Measurements from ENCODE around the gene PIK3CD. TPM values are rescaled to one million over a fixed set of nuclear protein-coding genes. Genes with fewer than 3 reads are reported as not detected.
A peak's percentile ranks its signal among the peaks of the same experiment; 100 is the strongest.

Gene PIK3CD
- total RNA-seq, 1 experiment from 2014 or later: 23.1 TPM

DNA sequence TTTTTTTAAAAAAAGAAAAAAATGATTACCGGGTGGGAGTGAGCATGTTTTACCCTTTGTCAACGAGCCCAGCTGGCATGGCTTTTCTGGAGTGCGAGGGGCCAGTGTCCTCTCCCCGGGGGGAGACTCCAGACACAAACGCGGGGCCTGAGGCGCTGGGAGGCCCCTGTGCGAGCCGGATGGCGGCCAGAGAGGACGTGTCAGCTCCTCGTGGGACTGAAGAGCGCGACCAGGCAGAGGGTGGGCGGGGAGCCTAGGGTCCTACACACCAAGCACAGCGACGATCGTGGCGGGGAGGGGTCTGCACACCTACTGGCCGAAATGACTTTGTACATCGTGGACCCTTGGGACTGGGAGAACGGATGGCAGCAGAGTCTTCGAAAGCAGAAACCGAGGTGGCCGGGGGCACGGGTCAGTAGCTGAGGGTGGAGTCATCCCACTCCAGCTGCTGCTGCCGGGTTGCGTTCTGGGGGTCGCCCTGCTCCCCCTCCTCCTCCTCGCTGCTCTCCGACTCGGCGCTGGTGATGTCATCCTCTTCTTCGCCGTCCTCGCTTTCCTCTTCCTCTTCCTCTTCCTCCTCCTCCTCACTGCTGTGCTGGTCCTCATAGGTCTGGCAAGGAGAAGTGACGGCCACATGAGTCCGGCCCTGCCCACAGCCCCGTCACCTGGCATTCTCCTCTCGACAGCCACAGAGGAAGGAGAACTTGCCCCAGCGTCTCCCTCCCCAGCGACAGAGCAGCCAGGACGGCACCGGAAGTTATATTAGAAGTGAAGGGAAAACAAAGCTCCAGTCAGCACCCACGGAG lies 78.8 kb downstream of the PIK3CD start:
- H3K36me3 Mint-ChIP-seq: peaks cover 61% of the 10 kb centered on the region
- H3K9me3 Mint-ChIP-seq: peaks cover 13% of the 10 kb centered on the region
- H3K4me3 Mint-ChIP-seq: no peak overlapping the region
- no peak for DNase-seq (ENCODE audit: low spot score)
- ChIA-PET CTCF (interaction anchor here (5.6 kb wide), 1 partner anchor 9 kb away, joined by 28 read pairs; no protein-coding TSS in a partner anchor), POLR2A (no interaction called here)
- no peaks in the 10 kb centered on the region for H3K4me1 Mint-ChIP-seq
- peak overlapping the region; percentile 41 for H3K27ac Mint-ChIP-seq
- TF ChIP-seq, protein P1, sequence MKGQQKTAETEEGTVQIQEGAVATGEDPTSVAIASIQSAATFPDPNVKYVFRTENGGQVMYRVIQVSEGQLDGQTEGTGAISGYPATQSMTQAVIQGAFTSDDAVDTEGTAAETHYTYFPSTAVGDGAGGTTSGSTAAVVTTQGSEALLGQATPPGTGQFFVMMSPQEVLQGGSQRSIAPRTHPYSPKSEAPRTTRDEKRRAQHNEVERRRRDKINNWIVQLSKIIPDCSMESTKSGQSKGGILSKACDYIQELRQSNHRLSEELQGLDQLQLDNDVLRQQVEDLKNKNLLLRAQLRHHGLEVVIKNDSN (CRISPR knock-in tag; IDR thresholded peaks at IDR 0.05): no peak
- TF ChIP-seq RELA (CRISPR knock-in tag; IDR thresholded peaks at IDR 0.05; ENCODE audit: borderline replicate concordance): no peak
- TF ChIP-seq, protein P2, sequence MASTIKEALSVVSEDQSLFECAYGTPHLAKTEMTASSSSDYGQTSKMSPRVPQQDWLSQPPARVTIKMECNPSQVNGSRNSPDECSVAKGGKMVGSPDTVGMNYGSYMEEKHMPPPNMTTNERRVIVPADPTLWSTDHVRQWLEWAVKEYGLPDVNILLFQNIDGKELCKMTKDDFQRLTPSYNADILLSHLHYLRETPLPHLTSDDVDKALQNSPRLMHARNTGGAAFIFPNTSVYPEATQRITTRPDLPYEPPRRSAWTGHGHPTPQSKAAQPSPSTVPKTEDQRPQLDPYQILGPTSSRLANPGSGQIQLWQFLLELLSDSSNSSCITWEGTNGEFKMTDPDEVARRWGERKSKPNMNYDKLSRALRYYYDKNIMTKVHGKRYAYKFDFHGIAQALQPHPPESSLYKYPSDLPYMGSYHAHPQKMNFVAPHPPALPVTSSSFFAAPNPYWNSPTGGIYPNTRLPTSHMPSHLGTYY (CRISPR knock-in tag; IDR thresholded peaks at IDR 0.05): no peak
- TF ChIP-seq ZNF317 (CRISPR knock-in tag; IDR thresholded peaks at IDR 0.05; ENCODE audit: borderline replicate concordance, low read depth): no peak
- TF ChIP-seq ZNF219 (CRISPR knock-in tag; IDR thresholded peaks at IDR 0.05; ENCODE audit: borderline replicate concordance): no peak
- TF ChIP-seq ELF4 (CRISPR knock-in tag; IDR thresholded peaks at IDR 0.05; ENCODE audit: low read depth): no peak
- no peak for TF ChIP-seq NFATC4 (CRISPR knock-in tag; IDR thresholded peaks at IDR 0.05)
- no peak for TF ChIP-seq CREM (CRISPR knock-in tag; IDR thresholded peaks at IDR 0.05)
- no peaks in the 10 kb centered on the region for H3K27me3 Mint-ChIP-seq (ENCODE audit: low read depth)
- no peak for ATAC-seq

DNA sequence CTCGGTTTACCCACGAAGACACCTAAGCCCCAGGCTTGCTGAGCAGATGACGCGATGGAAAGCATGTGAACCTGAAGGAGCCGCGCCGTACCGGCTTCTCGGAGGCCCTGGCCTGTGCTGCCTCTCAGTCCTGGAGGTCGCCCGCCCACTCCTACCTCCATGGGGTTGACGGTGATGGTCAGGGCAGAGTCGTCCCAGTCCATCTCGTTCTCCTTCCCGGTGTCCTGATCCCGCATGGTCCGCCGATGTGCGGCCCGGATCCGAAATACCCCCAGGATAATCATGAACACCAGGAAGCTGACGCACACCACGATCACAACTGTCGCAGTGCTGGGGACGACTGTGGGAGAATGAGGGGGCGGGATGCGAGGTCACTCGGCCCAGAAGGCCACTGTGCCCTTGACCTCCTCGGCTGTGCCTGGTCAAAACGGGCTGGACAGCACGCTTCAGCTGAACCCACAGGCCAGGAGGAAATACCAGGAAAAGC lies 79.6 kb downstream of the PIK3CD start:
- H3K27ac Mint-ChIP-seq: peak overlapping the region; percentile 41; the same call in 1 of the 2 replicates
- H3K36me3 Mint-ChIP-seq: peaks cover 69% of the 10 kb centered on the region
- H3K9me3 Mint-ChIP-seq: peaks cover 13% of the 10 kb centered on the region
- no peak for DNase-seq (ENCODE audit: low spot score)
- no peaks in the 10 kb centered on the region for H3K4me1 Mint-ChIP-seq
- H3K27me3 Mint-ChIP-seq (ENCODE audit: low read depth): no peaks in the 10 kb centered on the region
- POLR2A ChIA-PET: no interaction called here
- H3K4me3 Mint-ChIP-seq: no peak overlapping the region
- CTCF ChIA-PET: interaction anchor here (0.7 to 5.6 kb wide), 2 partner anchors 10 to 15 kb away, joined by 5 to 28 read pairs; no protein-coding TSS in a partner anchor
- ATAC-seq: no peak
- no peak for TF ChIP-seq ZBTB21 (CRISPR knock-in tag; IDR thresholded peaks at IDR 0.05; ENCODE audit: borderline replicate concordance)
- no peak for TF ChIP-seq ZNF425 (CRISPR knock-in tag; conservative IDR thresholded peaks at IDR 0.05)
- TF ChIP-seq SMAD3 (CRISPR knock-in tag; IDR thresholded peaks at IDR 0.05; ENCODE audit: borderline replicate concordance): no peak
- TF ChIP-seq JUN (CRISPR knock-in tag; IDR thresholded peaks at IDR 0.05): no peak
- TF ChIP-seq AFF4 (CRISPR knock-in tag; IDR thresholded peaks at IDR 0.05; ENCODE audit: borderline replicate concordance): no peak
- TF ChIP-seq MAX (CRISPR knock-in tag; IDR thresholded peaks at IDR 0.05): no peak
- TF ChIP-seq TEAD4 (CRISPR knock-in tag; IDR thresholded peaks at IDR 0.05): no peak
- TF ChIP-seq FOXK1 (CRISPR knock-in tag; IDR thresholded peaks at IDR 0.05): no peak
- TF ChIP-seq, protein P2 (CRISPR knock-in tag; IDR thresholded peaks at IDR 0.05): no peak
- no peak for TF ChIP-seq FOXP1 (CRISPR knock-in tag; IDR thresholded peaks at IDR 0.05; ENCODE audit: borderline replicate concordance)
- TF ChIP-seq, protein P3, sequence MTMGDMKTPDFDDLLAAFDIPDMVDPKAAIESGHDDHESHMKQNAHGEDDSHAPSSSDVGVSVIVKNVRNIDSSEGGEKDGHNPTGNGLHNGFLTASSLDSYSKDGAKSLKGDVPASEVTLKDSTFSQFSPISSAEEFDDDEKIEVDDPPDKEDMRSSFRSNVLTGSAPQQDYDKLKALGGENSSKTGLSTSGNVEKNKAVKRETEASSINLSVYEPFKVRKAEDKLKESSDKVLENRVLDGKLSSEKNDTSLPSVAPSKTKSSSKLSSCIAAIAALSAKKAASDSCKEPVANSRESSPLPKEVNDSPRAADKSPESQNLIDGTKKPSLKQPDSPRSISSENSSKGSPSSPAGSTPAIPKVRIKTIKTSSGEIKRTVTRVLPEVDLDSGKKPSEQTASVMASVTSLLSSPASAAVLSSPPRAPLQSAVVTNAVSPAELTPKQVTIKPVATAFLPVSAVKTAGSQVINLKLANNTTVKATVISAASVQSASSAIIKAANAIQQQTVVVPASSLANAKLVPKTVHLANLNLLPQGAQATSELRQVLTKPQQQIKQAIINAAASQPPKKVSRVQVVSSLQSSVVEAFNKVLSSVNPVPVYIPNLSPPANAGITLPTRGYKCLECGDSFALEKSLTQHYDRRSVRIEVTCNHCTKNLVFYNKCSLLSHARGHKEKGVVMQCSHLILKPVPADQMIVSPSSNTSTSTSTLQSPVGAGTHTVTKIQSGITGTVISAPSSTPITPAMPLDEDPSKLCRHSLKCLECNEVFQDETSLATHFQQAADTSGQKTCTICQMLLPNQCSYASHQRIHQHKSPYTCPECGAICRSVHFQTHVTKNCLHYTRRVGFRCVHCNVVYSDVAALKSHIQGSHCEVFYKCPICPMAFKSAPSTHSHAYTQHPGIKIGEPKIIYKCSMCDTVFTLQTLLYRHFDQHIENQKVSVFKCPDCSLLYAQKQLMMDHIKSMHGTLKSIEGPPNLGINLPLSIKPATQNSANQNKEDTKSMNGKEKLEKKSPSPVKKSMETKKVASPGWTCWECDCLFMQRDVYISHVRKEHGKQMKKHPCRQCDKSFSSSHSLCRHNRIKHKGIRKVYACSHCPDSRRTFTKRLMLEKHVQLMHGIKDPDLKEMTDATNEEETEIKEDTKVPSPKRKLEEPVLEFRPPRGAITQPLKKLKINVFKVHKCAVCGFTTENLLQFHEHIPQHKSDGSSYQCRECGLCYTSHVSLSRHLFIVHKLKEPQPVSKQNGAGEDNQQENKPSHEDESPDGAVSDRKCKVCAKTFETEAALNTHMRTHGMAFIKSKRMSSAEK (CRISPR knock-in tag; IDR thresholded peaks at IDR 0.05; ENCODE audit: borderline replicate concordance): no peak
- no peak for TF ChIP-seq ZNF317 (CRISPR knock-in tag; IDR thresholded peaks at IDR 0.05; ENCODE audit: borderline replicate concordance, low read depth)
